Fibroblast of the conjunctiva (primary cell): ENCODE measurements around the gene SHMT1.
"Not testable (repeated sequence)": the region's sequence is repeated elsewhere in the genome, so short reads cannot be mapped to it uniquely, and the experiment has no call there.

ENCODE experiments used
- DNase-seq: peaks from one replicate; pipeline ENCODE4 v3.0.0-alpha.2; 2010; ENCODE audit warnings: low read depth

The SHMT1 gene

GRCh38 chr17:18324140-18325050 is 39.0 kb downstream of the SHMT1 start:
- DNase-seq, result no peak

DNA sequence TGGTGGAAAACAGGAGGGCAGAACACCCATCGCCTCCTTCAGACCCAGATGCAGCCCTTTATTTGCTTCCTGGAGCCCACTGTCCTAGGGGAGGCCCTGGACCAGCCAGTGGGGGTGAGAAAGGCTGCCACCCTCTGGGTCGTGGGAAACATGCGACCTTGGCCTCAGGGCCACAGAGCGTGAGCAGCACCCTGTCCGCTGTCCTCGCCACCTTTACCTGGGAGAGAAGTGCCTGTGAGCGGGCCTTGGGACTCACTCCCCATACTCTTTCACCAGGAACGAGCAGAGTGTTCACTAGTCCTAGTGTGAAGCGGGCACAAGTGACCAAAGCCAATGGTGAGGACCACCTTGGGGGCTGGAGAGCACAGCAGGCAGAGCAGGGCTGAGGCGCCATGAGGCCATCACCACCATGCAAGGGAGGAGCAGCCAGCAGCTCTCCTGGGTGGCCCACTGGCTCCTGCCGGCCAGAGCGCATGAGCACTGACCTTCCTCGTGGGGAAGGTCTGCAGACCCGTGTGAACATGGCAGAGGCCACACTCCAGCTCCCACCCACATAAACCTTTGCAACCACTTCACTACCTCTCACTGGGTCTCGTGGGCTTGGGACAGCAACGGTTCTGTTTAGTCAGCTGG is 39.7 kb downstream of the SHMT1 start:
- DNase-seq, result no peak

GRCh38 chr17:18323007-18323406 is 40.3 kb downstream of the SHMT1 start:
- DNase-seq, result no peak

- no peak for DNase-seq
These were observed 40.8 kb downstream of the SHMT1 start for GRCh38 chr17:18322522-18322921.

GRCh38 chr17:18321309-18321708 is 42.0 kb downstream of the SHMT1 start:
- no peak for DNase-seq

DNA sequence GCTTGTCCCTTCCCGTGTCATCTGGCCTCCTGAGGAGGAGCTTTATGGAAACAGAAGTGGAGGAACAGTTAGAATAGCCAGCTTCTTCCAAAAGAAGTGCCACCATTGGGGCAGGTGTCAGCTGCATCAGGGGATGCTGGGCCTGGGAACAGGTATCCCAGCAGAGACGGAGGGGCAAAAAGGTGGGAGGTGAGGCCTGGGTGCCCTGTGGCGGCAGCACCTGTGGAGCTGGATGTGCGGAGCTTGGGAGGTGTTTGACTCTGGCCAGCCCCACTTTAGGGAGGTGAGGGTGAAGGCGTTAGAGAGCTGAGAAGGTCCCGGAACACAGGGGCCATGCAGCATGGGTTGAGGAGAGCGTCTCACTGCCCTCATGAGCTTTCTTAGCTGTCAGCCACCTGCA is 43.0 kb downstream of the SHMT1 start:
- no peak for DNase-seq

GRCh38 chr17:18319604-18320256 is 43.6 kb downstream of the SHMT1 start:
- peak; percentile 56 for DNase-seq

DNA sequence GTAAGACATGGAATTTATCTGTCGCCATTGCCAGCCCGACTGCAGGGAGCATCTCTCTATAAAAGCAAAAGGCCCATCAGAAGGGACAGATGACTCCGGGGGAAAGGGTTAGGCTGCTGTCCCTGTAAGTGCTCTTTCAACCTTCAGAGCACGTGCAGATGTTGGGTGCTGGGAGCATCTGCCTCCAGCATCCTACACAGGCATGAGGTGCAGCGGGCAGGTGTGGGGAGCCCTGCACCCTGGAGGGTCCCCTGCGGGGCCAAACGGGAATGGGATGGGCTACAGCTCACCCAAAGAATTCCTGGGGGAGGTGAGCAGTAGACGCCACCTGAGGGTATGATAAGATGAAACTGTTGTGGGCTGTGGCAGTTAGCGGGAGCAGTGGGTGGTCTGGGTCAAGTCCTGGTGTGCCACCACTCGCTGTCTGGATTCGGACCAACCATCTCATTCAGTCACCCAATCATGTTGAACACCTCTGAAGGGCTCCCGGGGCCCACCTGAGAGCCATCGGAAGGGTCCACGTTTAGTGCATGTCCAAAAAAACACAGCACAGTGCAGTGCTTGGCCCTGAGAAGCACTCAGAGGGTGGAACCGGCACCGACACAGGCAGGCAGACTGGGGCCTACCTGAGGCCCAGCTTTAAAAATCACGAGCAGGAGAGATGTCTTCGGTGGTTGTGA is 44.4 kb downstream of the SHMT1 start:
- DNase-seq, result no peak

- no peak for DNase-seq
These were observed 45.2 kb downstream of the SHMT1 start for GRCh38 chr17:18318117-18318516.

- DNase-seq, result no peak
These were observed 47.4 kb downstream of the SHMT1 start for GRCh38 chr17:18315961-18316360.

DNA sequence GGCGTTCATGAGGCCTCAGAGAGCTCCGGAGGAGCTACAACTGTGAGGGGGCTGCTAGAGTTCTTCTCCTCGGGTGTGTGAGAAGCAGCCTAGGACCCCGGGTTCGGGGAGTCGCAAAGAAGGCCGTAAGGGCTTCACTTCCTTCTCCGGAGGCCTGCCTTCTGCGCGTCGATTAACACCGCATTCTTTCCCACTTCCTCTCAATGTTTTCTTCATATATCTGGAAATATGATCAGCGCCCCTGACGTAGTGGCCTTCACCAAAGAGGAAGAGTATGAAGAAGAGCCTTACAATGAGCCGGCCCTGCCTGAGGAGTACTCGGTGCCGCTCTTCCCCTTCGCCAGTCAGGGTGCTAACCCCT is 47.8 kb downstream of the SHMT1 start:
- no peak for DNase-seq

- peak; percentile 96 for DNase-seq
These were observed 48.4 kb downstream of the SHMT1 start, which contains the start of the genes SMCR8 and TOP3A for GRCh38 chr17:18314731-18315561. Gene SMCR8 (plus strand): TSS chr17:18315293. CDS start chr17:18315790, 497 bp downstream. Gene TOP3A (minus strand): TSS chr17:18314994. CDS start chr17:18314778, 216 bp downstream.

GRCh38 chr17:18314059-18314730 is 49.2 kb downstream of the SHMT1 start:
- DNase-seq, result no peak

- DNase-seq, result no peak
These were observed 54.1 kb downstream of the SHMT1 start for GRCh38 chr17:18309202-18309601.

GRCh38 chr17:18303206-18303605 is 60.1 kb downstream of the SHMT1 start:
- not testable (repeated sequence) for DNase-seq

GRCh38 chr17:18300725-18301480 is 62.4 kb downstream of the SHMT1 start:
- no peak for DNase-seq

DNA sequence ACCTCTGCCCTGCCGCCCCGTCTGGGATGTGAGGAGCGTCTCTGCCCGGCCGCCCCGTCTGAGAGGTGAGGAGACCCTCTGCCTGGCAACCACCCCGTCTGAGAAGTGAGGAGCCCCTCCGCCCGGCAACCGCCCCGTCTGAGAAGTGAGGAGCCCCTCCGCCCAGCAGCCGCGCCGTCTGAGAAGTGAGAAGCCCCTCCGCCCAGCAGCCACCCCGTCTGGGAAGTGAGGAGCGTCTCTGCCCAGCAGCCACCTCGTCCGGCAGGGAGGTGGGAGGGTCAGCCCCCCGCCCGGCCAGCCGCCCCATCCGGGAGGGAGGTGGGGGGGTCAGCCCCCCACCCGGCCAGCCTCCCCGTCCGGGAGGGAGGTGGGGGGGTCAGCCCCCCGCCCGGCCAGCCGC is 65.3 kb downstream of the SHMT1 start:
- not testable (repeated sequence) for DNase-seq

DNA sequence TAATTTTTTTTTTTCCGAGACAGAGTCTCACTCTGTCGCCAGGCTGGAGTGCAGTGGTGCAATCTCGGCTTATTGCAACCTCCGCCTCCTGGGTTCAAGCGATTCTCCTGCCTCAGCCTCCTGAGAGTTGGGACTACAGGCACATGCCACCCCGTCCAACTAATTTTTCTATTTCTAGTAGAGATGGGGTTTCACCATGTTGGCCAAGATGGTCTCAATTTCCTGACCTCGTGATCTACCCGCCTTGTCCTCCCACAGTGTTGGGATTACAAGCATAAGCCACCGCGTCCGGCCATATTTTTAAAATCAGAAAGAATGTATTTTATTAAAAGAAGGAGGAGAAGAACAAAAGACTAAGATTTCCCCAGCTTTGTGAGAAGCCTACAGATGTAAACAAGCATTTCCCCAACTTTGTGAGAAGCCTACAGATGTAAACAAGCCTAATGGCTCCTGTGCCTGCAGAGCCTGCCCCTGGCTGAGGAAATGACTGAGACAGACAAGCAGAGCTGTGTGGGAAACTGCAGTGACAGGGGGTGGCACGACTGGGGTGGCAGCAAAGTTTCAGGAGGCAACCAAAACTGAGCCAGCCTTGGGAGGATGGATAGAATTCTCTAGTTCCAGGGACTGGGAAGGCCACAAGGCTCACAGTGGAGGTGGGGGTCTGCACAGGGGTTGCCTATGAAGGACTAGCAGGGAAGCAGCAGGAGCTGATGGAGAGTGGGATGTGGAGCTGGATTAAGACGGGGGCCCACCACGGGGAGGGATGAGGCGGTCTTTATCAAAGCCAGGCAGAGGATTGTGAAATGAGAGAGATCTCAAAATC is 71.4 kb downstream of the SHMT1 start:
- DNase-seq, result no peak

- DNase-seq, result no peak
These were observed 78.1 kb downstream of the SHMT1 start for GRCh38 chr17:18285296-18285695.
